Right cardiac atrium (tissue), 5 donors: ENCODE measurements around the gene ZNF831. TPM values are rescaled to one million over a fixed set of nuclear protein-coding genes. Genes with fewer than 3 reads are reported as not detected.

ENCODE experiments used
- ATAC-seq, 2 donors: fragments of 200-7000 bp; cut with Tn5 transposase; one replicate each; pipeline versions ENCODE4 v1.8.0 to v1.9.1; 2020; ENCODE audit warnings: moderate library complexity in 2 of 2, mild to moderate bottlenecking in 1 of 2
- DNase-seq, 3 donors: peaks; one replicate each; pipeline ENCODE4 v3.0.0-alpha.2; 2020
- H3K27ac ChIP-seq: one replicate; pipeline ENCODE4 v1.5.1; 2013; ENCODE audit warnings: mild to moderate bottlenecking, low read length, control low read depth, moderate library complexity
- H3K27me3 ChIP-seq: one replicate; pipeline ENCODE4 v1.6.1; 2013; ENCODE audit not compliant: control insufficient read depth, insufficient read depth
- H3K4me1 ChIP-seq: one replicate; pipeline ENCODE4 v1.6.1; 2013; ENCODE audit warnings: low read length; ENCODE audit not compliant: control insufficient read depth, insufficient read depth
- H3K4me3 ChIP-seq: one replicate; pipeline ENCODE4 v1.5.1; 2013; ENCODE audit warnings: low read length, control low read depth
- H3K9me3 ChIP-seq: one replicate; pipeline ENCODE4 v1.6.1; 2013; ENCODE audit warnings: low read length; ENCODE audit not compliant: control insufficient read depth
- WGBS: extraction: QIAGEN DNeasy Blood & Tissue Kit; methylation state at CpG from one replicate; pipeline ENCODE4 v1.1.7; 2013; 5-methylcytosine and 5-hydroxymethylcytosine counted together
- intact Hi-C, 4 donors: fragments of 100-400 bp; cut with DNase I; formaldehyde crosslinking; loops; one replicate each; pipeline versions ENCODE4 v1.11.0 to v1.14.0; 2022 to 2023
- polyA plus RNA-seq: library from polyadenylated mRNA; stranded (reverse); fragments of 200-250 nt; gene quantifications from one replicate; pipeline ENCODE4 v1.2.3, GENCODE V29; 2013
- total RNA-seq, 4 donors: library from RNA; stranded (reverse); fragmentation: NEBNext Ultra II Directional; extraction: Animal tissue kit (Norgen Biotek cat#: 25700); gene quantifications; one replicate each; pipeline ENCODE4 v1.2.1, GENCODE V29; 2021
- donor health status: healthy with polysubstance abuse.
- donor health status: DM: no; HTN: yes; CAD: no.
- donor health status: DM: no; HTN: no; CAD: no.
- donor health status: DM: no; HTN: yes; CAD: no; lungs with severe emphysema.
- donor health status: DM: yes; HTN: yes; CAD: no.

The ZNF831 gene
- total and polyA plus RNA-seq, 5 donors = 0.05 to 0.18 (median 0.14) TPM

GRCh38 chr20:59125332-59125731 is 38.3 kb upstream of the ZNF831 start:
- H3K27me3 ChIP-seq = no peaks in the 10 kb centered on the region
- no peak overlapping the region for H3K27ac ChIP-seq
- intact Hi-C loops = no loop called here
- H3K4me1 ChIP-seq = no peaks in the 10 kb centered on the region
- no peaks in the 10 kb centered on the region for H3K9me3 ChIP-seq
- 85% methylated on average over 7 of the region's 7 CpGs for WGBS
- ATAC-seq = no peak
- DNase-seq = no peak
- H3K4me3 ChIP-seq = no peak overlapping the region

GRCh38 chr20:59125836-59126235 is 37.8 kb upstream of the ZNF831 start:
- no peak for ATAC-seq
- 66% methylated on average over 7 of the region's 7 CpGs for WGBS
- Histone ChIP-seq H3K4me1 (no peaks in the 10 kb centered on the region), H3K4me3 (no peak overlapping the region), H3K9me3 (no peaks in the 10 kb centered on the region), H3K27me3 (no peaks in the 10 kb centered on the region), H3K27ac (no peak overlapping the region)
- no peak for DNase-seq
- intact Hi-C loops = no loop called here

GRCh38 chr20:59127839-59128238 is 35.8 kb upstream of the ZNF831 start:
- no peak for DNase-seq
- no peak overlapping the region for H3K27ac ChIP-seq
- H3K4me3 ChIP-seq = no peak overlapping the region
- intact Hi-C loops = no loop called here
- H3K4me1 ChIP-seq = no peaks in the 10 kb centered on the region
- ATAC-seq = no peak
- no peaks in the 10 kb centered on the region for H3K9me3 ChIP-seq
- no peaks in the 10 kb centered on the region for H3K27me3 ChIP-seq
- WGBS = 93% methylated on average over 6 of the region's 6 CpGs

GRCh38 chr20:59131551-59132285 is 31.9 kb upstream of the ZNF831 start:
- DNase-seq (no peak), ATAC-seq (no peak)
- no peaks in the 10 kb centered on the region for H3K27me3 ChIP-seq
- H3K4me3 ChIP-seq = no peak overlapping the region
- intact Hi-C loops = no loop called here
- H3K27ac ChIP-seq = no peak overlapping the region
- H3K9me3 ChIP-seq = no peaks in the 10 kb centered on the region
- WGBS = 75% methylated on average over 6 of the region's 6 CpGs
- no peaks in the 10 kb centered on the region for H3K4me1 ChIP-seq

- intact Hi-C loops = no loop called here
- Histone ChIP-seq H3K27ac (no peak overlapping the region), H3K4me1 (no peaks in the 10 kb centered on the region), H3K4me3 (no peak overlapping the region), H3K9me3 (no peaks in the 10 kb centered on the region), H3K27me3 (no peaks in the 10 kb centered on the region)
- 71% methylated on average over 5 of the region's 5 CpGs for WGBS
- ATAC-seq = no peak
- no peak for DNase-seq
Observed at GRCh38 chr20:59134182-59134581, 29.4 kb upstream of the ZNF831 start.

DNA sequence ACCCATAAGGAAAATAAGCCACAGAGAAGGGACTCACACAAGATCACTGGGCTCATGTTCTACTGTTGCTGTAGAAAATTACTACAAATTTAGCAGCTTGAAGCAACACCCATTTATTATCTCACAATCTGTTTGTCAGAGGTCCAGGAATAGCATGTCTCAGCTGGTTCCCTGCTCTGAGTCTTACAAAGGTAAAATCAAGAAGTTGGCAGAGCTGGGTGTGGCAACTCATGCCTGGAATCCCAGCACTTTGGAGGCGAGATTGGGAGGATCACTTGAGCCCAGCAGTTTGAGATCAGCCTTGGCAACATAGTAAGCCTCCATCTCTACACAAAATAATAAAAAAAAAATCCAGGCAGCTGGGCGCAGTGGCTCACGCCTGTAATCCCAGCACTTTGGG is 28.5 kb upstream of the ZNF831 start:
- H3K9me3 ChIP-seq = no peaks in the 10 kb centered on the region
- DNase-seq = no peak
- no peaks in the 10 kb centered on the region for H3K27me3 ChIP-seq
- no peak for ATAC-seq
- 82% methylated on average over 3 of the region's 3 CpGs for WGBS
- intact Hi-C loops = no loop called here
- no peak overlapping the region for H3K27ac ChIP-seq
- H3K4me1 ChIP-seq = no peaks in the 10 kb centered on the region
- no peak overlapping the region for H3K4me3 ChIP-seq

DNA sequence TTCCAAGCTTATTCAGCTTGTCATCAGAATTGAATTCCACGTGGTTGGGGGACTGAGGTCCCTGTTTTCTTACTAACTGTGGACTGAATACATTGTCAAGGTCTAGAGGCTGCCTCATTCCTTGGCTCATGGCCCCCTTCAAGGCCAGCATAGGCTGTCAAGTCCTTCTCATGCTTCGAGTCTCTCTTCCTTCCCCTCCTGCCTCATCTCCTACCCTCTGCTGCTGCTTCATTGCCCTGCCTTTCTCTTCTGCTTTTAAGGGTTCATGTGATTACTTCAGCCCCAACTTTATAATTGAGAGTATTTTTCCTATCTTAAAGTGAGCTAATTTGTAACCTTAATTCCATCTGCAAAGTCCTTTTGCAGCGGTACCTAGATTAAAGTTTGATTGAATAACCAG is 27.6 kb upstream of the ZNF831 start:
- no peak for ATAC-seq
- Histone ChIP-seq H3K27me3 (no peaks in the 10 kb centered on the region), H3K27ac (no peak overlapping the region), H3K4me3 (no peak overlapping the region), H3K9me3 (no peaks in the 10 kb centered on the region), H3K4me1 (no peaks in the 10 kb centered on the region)
- 69% methylated on average over 3 of the region's 3 CpGs for WGBS
- no peak for DNase-seq
- intact Hi-C loops = no loop called here

- ATAC-seq (peak; percentile 57 to 84), DNase-seq (peak in 2 of 3 donors; percentile 76 to 77)
- intact Hi-C loops = no loop called here
- H3K4me3 ChIP-seq = no peak overlapping the region
- H3K9me3 ChIP-seq = no peaks in the 10 kb centered on the region
- no peaks in the 10 kb centered on the region for H3K4me1 ChIP-seq
- H3K27me3 ChIP-seq = no peaks in the 10 kb centered on the region
- H3K27ac ChIP-seq = no peak overlapping the region
- 76% methylated on average over 1 of the region's 1 CpG for WGBS
Observed at GRCh38 chr20:59137532-59137931, 26.1 kb upstream of the ZNF831 start.

- H3K27ac ChIP-seq = no peak overlapping the region
- no peak for DNase-seq
- no peaks in the 10 kb centered on the region for H3K4me1 ChIP-seq
- intact Hi-C loops = no loop called here
- WGBS = 85% methylated on average over 6 of the region's 6 CpGs
- no peak overlapping the region for H3K4me3 ChIP-seq
- H3K9me3 ChIP-seq = no peaks in the 10 kb centered on the region
- ATAC-seq = no peak
- no peaks in the 10 kb centered on the region for H3K27me3 ChIP-seq
Observed at GRCh38 chr20:59138114-59138748, 25.4 kb upstream of the ZNF831 start.

GRCh38 chr20:59139998-59140397 is 23.6 kb upstream of the ZNF831 start:
- ATAC-seq (no peak), DNase-seq (no peak)
- no peaks in the 10 kb centered on the region for H3K27me3 ChIP-seq
- intact Hi-C loops = no loop called here
- H3K9me3 ChIP-seq = no peaks in the 10 kb centered on the region
- WGBS = 59% methylated on average over 1 of the region's 1 CpG
- H3K4me1 ChIP-seq = no peaks in the 10 kb centered on the region
- H3K4me3 ChIP-seq = no peak overlapping the region
- H3K27ac ChIP-seq = no peak overlapping the region

- ATAC-seq (no peak), DNase-seq (no peak)
- 76% methylated on average over 13 of the region's 13 CpGs for WGBS
- Histone ChIP-seq H3K27ac (no peak overlapping the region), H3K4me1 (peaks cover 3% of the 10 kb centered on the region), H3K4me3 (no peak overlapping the region), H3K9me3 (no peaks in the 10 kb centered on the region), H3K27me3 (no peaks in the 10 kb centered on the region)
- intact Hi-C loops = no loop called here
Observed at GRCh38 chr20:59141818-59142581, 21.6 kb upstream of the ZNF831 start.
